ENCODE measurements around the gene TMEM219. TPM values are rescaled to one million over a fixed set of nuclear protein-coding genes. Genes with fewer than 3 reads are reported as not detected.

TMEM219 gene
- total and polyA plus RNA-seq, 10 of the 15 experiments (the other 5 are each of a cell fraction or from before 2014, with no cell fraction given): 33.6 to 74.6 (median 56.5) TPM

DNA sequence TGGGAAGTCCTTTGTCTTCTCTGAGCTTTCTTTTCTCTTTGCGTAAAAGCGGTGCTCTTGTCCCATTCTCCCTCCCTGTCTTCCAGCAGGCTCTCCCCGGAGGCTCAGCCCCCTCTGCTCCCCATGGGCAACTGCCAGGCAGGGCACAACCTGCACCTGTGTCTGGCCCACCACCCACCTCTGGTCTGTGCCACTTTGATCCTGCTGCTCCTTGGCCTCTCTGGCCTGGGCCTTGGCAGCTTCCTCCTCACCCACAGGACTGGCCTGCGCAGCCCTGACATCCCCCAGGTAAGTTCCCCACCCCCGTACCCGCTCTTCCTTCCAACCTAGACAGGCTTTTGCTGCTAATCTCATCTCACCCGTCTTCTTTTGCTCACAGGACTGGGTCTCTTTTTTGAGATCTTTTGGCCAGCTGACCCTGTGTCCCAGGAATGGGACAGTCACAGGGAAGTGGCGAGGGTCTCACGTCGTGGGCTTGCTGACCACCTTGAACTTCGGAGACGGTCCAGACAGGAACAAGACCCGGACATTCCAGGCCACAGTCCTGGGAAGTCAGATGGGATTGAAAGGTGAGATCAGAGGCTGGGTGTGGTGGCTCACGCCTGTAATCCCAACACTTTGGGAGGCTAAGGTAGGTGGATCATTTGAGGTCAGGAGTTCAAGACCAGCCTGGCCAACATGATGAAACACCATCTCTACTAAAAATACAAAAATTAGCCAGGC lies 1.3 kb downstream of the TMEM219 start:
- intact Hi-C loops (cut with micrococcal nuclease; ENCODE audit: unreplicated experiment): loop anchor here (5.0 kb wide), 1 partner anchor 36 kb away; the partner anchor contains the start of gene KCTD13

DNA sequence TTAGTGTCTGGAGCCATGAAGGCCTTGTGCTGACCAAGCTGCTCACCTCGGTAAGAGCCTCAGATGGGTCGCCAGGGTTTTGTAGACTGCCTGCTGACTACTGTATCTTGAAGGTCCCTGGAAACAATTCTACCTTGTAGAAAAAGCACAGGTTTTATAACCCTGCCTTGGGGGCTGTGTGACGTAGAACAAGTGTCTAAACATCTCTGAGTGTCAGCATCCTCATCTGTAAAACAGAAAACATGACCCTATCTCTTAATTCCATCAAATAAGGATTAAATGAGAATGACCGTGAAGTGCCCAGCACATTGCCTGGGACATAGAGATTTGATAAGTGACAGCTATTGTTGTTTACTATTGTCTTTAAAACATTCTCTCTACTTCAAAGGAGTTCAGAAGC lies 6.3 kb downstream of the TMEM219 start:
- H3K27ac ChIP-seq (ENCODE audit: control insufficient read depth, insufficient read depth): no peak overlapping the region
- TF ChIP-seq ZNF384 (IDR thresholded peaks at IDR 0.05; ENCODE audit: borderline replicate concordance, low read depth, low read length): no peak
- TF ChIP-seq, protein P1, sequence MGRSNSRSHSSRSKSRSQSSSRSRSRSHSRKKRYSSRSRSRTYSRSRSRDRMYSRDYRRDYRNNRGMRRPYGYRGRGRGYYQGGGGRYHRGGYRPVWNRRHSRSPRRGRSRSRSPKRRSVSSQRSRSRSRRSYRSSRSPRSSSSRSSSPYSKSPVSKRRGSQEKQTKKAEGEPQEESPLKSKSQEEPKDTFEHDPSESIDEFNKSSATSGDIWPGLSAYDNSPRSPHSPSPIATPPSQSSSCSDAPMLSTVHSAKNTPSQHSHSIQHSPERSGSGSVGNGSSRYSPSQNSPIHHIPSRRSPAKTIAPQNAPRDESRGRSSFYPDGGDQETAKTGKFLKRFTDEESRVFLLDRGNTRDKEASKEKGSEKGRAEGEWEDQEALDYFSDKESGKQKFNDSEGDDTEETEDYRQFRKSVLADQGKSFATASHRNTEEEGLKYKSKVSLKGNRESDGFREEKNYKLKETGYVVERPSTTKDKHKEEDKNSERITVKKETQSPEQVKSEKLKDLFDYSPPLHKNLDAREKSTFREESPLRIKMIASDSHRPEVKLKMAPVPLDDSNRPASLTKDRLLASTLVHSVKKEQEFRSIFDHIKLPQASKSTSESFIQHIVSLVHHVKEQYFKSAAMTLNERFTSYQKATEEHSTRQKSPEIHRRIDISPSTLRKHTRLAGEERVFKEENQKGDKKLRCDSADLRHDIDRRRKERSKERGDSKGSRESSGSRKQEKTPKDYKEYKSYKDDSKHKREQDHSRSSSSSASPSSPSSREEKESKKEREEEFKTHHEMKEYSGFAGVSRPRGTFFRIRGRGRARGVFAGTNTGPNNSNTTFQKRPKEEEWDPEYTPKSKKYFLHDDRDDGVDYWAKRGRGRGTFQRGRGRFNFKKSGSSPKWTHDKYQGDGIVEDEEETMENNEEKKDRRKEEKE (IDR thresholded peaks at IDR 0.05): no peak
- TF ChIP-seq, protein P2, sequence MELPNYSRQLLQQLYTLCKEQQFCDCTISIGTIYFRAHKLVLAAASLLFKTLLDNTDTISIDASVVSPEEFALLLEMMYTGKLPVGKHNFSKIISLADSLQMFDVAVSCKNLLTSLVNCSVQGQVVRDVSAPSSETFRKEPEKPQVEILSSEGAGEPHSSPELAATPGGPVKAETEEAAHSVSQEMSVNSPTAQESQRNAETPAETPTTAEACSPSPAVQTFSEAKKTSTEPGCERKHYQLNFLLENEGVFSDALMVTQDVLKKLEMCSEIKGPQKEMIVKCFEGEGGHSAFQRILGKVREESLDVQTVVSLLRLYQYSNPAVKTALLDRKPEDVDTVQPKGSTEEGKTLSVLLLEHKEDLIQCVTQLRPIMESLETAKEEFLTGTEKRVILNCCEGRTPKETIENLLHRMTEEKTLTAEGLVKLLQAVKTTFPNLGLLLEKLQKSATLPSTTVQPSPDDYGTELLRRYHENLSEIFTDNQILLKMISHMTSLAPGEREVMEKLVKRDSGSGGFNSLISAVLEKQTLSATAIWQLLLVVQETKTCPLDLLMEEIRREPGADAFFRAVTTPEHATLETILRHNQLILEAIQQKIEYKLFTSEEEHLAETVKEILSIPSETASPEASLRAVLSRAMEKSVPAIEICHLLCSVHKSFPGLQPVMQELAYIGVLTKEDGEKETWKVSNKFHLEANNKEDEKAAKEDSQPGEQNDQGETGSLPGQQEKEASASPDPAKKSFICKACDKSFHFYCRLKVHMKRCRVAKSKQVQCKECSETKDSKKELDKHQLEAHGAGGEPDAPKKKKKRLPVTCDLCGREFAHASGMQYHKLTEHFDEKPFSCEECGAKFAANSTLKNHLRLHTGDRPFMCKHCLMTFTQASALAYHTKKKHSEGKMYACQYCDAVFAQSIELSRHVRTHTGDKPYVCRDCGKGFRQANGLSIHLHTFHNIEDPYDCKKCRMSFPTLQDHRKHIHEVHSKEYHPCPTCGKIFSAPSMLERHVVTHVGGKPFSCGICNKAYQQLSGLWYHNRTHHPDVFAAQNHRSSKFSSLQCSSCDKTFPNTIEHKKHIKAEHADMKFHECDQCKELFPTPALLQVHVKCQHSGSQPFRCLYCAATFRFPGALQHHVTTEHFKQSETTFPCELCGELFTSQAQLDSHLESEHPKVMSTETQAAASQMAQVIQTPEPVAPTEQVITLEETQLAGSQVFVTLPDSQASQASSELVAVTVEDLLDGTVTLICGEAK (IDR thresholded peaks at IDR 0.05; ENCODE audit: borderline replicate concordance): no peak
- TF ChIP-seq SMC3 (IDR thresholded peaks at IDR 0.05; ENCODE audit: borderline replicate concordance, low read length): no peak
- TF ChIP-seq HDAC2 (IDR thresholded peaks at IDR 0.05): no peak
- TF ChIP-seq CREB1 (IDR thresholded peaks at IDR 0.05; ENCODE audit: low read depth): no peak
- TF ChIP-seq BCL11A (IDR thresholded peaks at IDR 0.05; ENCODE audit: low read depth, low read length): no peak
- TF ChIP-seq RFX5 (IDR thresholded peaks at IDR 0.05; ENCODE audit: low read depth, low read length): no peak
- FAIRE-seq (no peak), ATAC-seq (no peak), DNase-seq (ENCODE audit: low read depth, low spot score) (no peak)
- SMC1A ChIA-PET (ENCODE audit: uncharacterized antibody, unreplicated experiment): no interaction called here
- in situ Hi-C loops (cut with MboI): no loop called here
- H3K4me1 ChIP-seq (ENCODE audit: control insufficient read depth, insufficient read depth, low read length): no peaks in the 10 kb centered on the region
- H3K4me3 ChIP-seq: no peak overlapping the region
- POLR2A ChIA-PET: no interaction called here
- H4K20me1 ChIP-seq (ENCODE audit: control insufficient read depth, insufficient read depth): no peaks in the 10 kb centered on the region
- H3K79me2 ChIP-seq (ENCODE audit: control insufficient read depth, insufficient read depth, low read length): no peaks in the 10 kb centered on the region
- WGBS (ENCODE audit: insufficient coverage, insufficient replicate concordance, low lambda C conversion rate, missing lambda C conversion rate): 100% methylated on average over 4 of the region's 4 CpGs
- H3K27me3 ChIP-seq (replicated peaks in 1 of 2; ENCODE audit: control insufficient read depth in 2 of 2, insufficient read depth in 2 of 2, low read length in 1 of 2): no peaks in the 10 kb centered on the region
- H2AFZ ChIP-seq (ENCODE audit: control insufficient read depth, low read depth, low read length): no peak overlapping the region
- BruUV-seq (replicated peaks): no TSS peak
- RAD21 ChIA-PET (ENCODE audit: unreplicated experiment): no interaction called here
- H3K36me3 ChIP-seq (ENCODE audit: control insufficient read depth in 2 of 2, insufficient read depth in 2 of 2, low read length in 1 of 2): no peaks in the 10 kb centered on the region; a peak in 2 of 4 replicates
- H3K4me2 ChIP-seq (ENCODE audit: control insufficient read depth, insufficient read depth): no peak overlapping the region
- no peaks in the 10 kb centered on the region; the same call in 2 of the 3 replicates for H3K9me3 ChIP-seq (replicated peaks; ENCODE audit: control insufficient read depth, insufficient read depth, low read length)
- intact Hi-C loops (cut with micrococcal nuclease; ENCODE audit: unreplicated experiment): no loop called here
- CTCF ChIA-PET: no interaction called here
- H3K9ac ChIP-seq (ENCODE audit: control insufficient read depth, insufficient read depth, low read length): no peak overlapping the region

More for the DNA sequence above, 1.3 kb downstream of the TMEM219 start:
- Histone ChIP-seq H3K9ac (ENCODE audit: control insufficient read depth, insufficient read depth, low read length) (peak overlapping the region; percentile 86; the same call in 1 of the 2 replicates), H3K27ac (ENCODE audit: control insufficient read depth, insufficient read depth) (no peak overlapping the region; the same call in 1 of the 2 replicates), H3K79me2 (ENCODE audit: control insufficient read depth, insufficient read depth, low read length) (peaks cover 4% of the 10 kb centered on the region; the same call in 1 of the 2 replicates), H2AFZ (ENCODE audit: control insufficient read depth, low read depth, low read length) (no peak overlapping the region; the same call in 1 of the 2 replicates), H3K27me3 (replicated peaks in 1 of 2; ENCODE audit: control insufficient read depth in 2 of 2, insufficient read depth in 2 of 2, low read length in 1 of 2) (no peaks in the 10 kb centered on the region), H3K4me1 (ENCODE audit: control insufficient read depth, insufficient read depth, low read length) (peaks cover 2% of the 10 kb centered on the region; the same call in 1 of the 2 replicates), H3K4me3 (peak overlapping the region; percentile 82), H3K4me2 (ENCODE audit: control insufficient read depth, insufficient read depth) (peak overlapping the region; percentile 98), H4K20me1 (ENCODE audit: control insufficient read depth, insufficient read depth) (no peaks in the 10 kb centered on the region), H3K36me3 (ENCODE audit: control insufficient read depth in 2 of 2, insufficient read depth in 2 of 2, low read length in 1 of 2) (no peaks in the 10 kb centered on the region; a peak in 2 of 4 replicates), H3K9me3 (replicated peaks; ENCODE audit: control insufficient read depth, insufficient read depth, low read length) (no peaks in the 10 kb centered on the region)
- no peak for FAIRE-seq
- no TSS peak for BruUV-seq (replicated peaks)
- no peak for ATAC-seq
- in situ Hi-C loops (cut with MboI): no loop called here
- no peak for TF ChIP-seq CREM (IDR thresholded peaks at IDR 0.05; ENCODE audit: low read depth)
- SMC1A ChIA-PET (ENCODE audit: uncharacterized antibody, unreplicated experiment): interaction anchor here (0.9 to 2.7 kb wide), 6 partner anchors 10 to 86 kb away, joined by 3 to 20 read pairs (median 3); partner anchors contain the start of genes ASPHD1, HIRIP3 and TAOK2
- CTCF ChIA-PET: interaction anchor here (1.4 to 3.3 kb wide), 3 partner anchors 10 to 32 kb away, joined by 4 to 21 read pairs (median 14); partner anchors contain the start of genes HIRIP3, INO80E and TAOK2
- POLR2A ChIA-PET: interaction anchor here (1.2 to 3.4 kb wide), 3 partner anchors 11 to 37 kb away, joined by 3 to 53 read pairs (median 13); partner anchors contain the start of genes KCTD13 and TAOK2
- WGBS (ENCODE audit: insufficient coverage, insufficient replicate concordance, low lambda C conversion rate, missing lambda C conversion rate): 98% methylated on average over 13 of the region's 14 CpGs
- RAD21 ChIA-PET (ENCODE audit: unreplicated experiment): interaction anchor here (1.2 to 3.8 kb wide), 2 partner anchors 10 to 69 kb away, joined by 3 to 19 read pairs; partner anchors contain the start of gene TAOK2
- DNase-seq (ENCODE audit: low read depth, low spot score): no peak

All from GM12878 (cell line).